ENCODE measurements around the gene KLHL29. TPM values are rescaled to one million over a fixed set of nuclear protein-coding genes. Genes with fewer than 3 reads are reported as not detected.

KLHL29 gene
- total RNA-seq, 3 donors from 2014 or later (not counting 1 experiment from before 2014, with no cell fraction given), result 0.24 to 0.43 (median 0.33) TPM

DNA sequence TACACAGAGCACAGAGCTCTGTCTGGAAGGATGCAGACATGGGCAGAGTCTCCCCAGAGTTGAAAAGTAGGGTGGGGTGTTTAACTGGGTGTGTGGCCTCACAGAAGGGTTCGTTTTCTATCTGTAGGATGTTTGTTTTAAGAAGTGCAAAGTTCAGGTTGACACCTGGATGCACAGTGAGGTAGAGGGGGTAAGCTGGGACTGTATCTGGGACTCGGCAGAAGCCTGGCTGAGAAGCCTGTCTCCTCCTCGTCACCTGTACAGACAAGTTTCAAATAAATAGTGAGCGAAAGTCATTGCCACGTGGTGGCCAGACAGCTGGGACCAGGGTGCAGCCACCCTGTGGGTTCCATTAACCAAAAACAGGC, 145.9 kb downstream of the KLHL29 start:
- peaks cover 0 to 4% of the 10 kb centered on the region in 2 donors for H3K27me3 Mint-ChIP-seq (ENCODE audit: low read depth in 2 of 2)
- Histone ChIP-seq H3K9me3 (ENCODE audit: control insufficient read depth, insufficient read depth, low read length) (no peaks in the 10 kb centered on the region), H3K36me3 (ENCODE audit: control insufficient read depth, insufficient read depth, low read length) (no peaks in the 10 kb centered on the region), H3K27me3 (ENCODE audit: control insufficient read depth, insufficient read depth, low read length) (no peaks in the 10 kb centered on the region), H3K4me3 (ENCODE audit: low read length) (no peak overlapping the region), H3K27ac (ENCODE audit: low read length) (no peak overlapping the region), H3K4me1 (ENCODE audit: control insufficient read depth, insufficient read depth, low read length) (peaks cover 24% of the 10 kb centered on the region)
- TF ChIP-seq CTCF (IDR thresholded peaks at IDR 0.05), result no peak
- no peak for ATAC-seq
- H3K9me3 Mint-ChIP-seq, result no peaks in the 10 kb centered on the region
- intact Hi-C loops (cut with micrococcal nuclease), result no loop called here
- WGBS (ENCODE audit: insufficient coverage), result 90% methylated on average over 5 of the region's 5 CpGs
- no peak overlapping the region for H3K4me3 Mint-ChIP-seq
- no peak overlapping the region for H3K27ac Mint-ChIP-seq
- no peaks in the 10 kb centered on the region for H3K36me3 Mint-ChIP-seq
- no peak for DNase-seq
- H3K4me1 Mint-ChIP-seq, result peaks cover 9 to 25% of the 10 kb centered on the region in 2 donors

DNA sequence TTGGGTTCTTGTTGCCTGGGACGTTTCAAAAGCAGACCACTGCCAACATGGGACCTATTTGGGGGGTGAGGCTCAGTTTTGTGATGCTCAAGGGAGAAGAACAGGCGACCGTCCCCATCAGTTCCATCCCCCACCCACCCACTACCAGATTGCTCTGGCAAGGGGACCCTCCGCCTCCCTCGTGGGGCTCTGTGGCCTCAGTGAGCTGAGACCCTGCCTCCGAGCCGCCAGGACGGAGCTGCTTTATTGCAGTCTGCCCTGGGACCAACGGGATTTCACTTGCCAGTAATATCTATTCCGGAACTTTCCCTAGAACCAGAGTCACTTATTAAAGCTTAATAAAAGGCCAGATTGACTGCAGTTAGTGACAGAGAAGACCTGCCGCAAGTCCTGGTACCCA, 146.3 kb downstream of the KLHL29 start:
- ATAC-seq, result no peak
- H3K36me3 ChIP-seq (ENCODE audit: control insufficient read depth, insufficient read depth, low read length), result no peaks in the 10 kb centered on the region
- no peak overlapping the region for H3K27ac Mint-ChIP-seq
- H3K27ac ChIP-seq (ENCODE audit: low read length), result no peak overlapping the region
- no peaks in the 10 kb centered on the region for H3K27me3 ChIP-seq (ENCODE audit: control insufficient read depth, insufficient read depth, low read length)
- H3K9me3 Mint-ChIP-seq, result no peaks in the 10 kb centered on the region
- H3K4me1 ChIP-seq (ENCODE audit: control insufficient read depth, insufficient read depth, low read length), result peaks cover 27% of the 10 kb centered on the region
- H3K4me1 Mint-ChIP-seq, result peaks cover 9 to 21% of the 10 kb centered on the region in 2 donors
- WGBS (ENCODE audit: insufficient coverage), result 96% methylated on average over 11 of the region's 11 CpGs
- intact Hi-C loops (cut with micrococcal nuclease), result no loop called here
- H3K27me3 Mint-ChIP-seq (ENCODE audit: low read depth in 2 of 2), result no peaks in the 10 kb centered on the region
- H3K4me3 ChIP-seq (ENCODE audit: low read length), result no peak overlapping the region
- no peak for DNase-seq
- no peak for TF ChIP-seq CTCF (IDR thresholded peaks at IDR 0.05)
- no peaks in the 10 kb centered on the region for H3K36me3 Mint-ChIP-seq
- H3K4me3 Mint-ChIP-seq, result no peak overlapping the region
- H3K9me3 ChIP-seq (ENCODE audit: control insufficient read depth, insufficient read depth, low read length), result no peaks in the 10 kb centered on the region

DNA sequence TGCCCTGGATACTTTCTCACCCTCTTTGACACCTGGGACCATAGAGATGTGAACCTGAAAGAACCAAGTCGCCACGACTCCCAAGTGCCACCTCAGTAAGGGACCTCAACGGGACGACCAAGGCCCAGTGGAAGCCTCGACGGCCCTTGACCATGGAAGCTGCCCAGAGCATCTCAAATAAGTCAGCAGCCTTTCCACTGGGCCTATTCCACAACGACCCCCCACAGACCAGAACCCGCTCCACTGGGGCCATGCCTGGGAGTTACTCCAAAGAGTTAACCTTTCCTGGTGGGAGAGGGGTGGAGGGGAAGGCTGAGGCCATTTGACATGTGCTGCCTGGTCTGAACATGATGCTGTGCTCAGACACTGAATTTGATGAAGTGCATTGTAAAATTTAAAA, 146.9 kb downstream of the KLHL29 start:
- Histone ChIP-seq H3K4me3 (ENCODE audit: low read length) (peak overlapping the region; percentile 19), H3K27ac (ENCODE audit: low read length) (no peak overlapping the region), H3K9me3 (ENCODE audit: control insufficient read depth, insufficient read depth, low read length) (no peaks in the 10 kb centered on the region), H3K36me3 (ENCODE audit: control insufficient read depth, insufficient read depth, low read length) (no peaks in the 10 kb centered on the region), H3K27me3 (ENCODE audit: control insufficient read depth, insufficient read depth, low read length) (no peaks in the 10 kb centered on the region), H3K4me1 (ENCODE audit: control insufficient read depth, insufficient read depth, low read length) (peaks cover 27% of the 10 kb centered on the region)
- Mint-ChIP-seq H3K27me3 (ENCODE audit: low read depth in 2 of 2) (no peaks in the 10 kb centered on the region), H3K4me1 (peaks cover 9 to 20% of the 10 kb centered on the region in 2 donors), H3K36me3 (no peaks in the 10 kb centered on the region), H3K27ac (peak overlapping the region in 1 of 2 donors; percentile 90), H3K9me3 (no peaks in the 10 kb centered on the region), H3K4me3 (peak overlapping the region; percentile 76)
- DNase-seq (peak in 1 of 2 donors; percentile 7), ATAC-seq (no peak)
- intact Hi-C loops (cut with micrococcal nuclease), result no loop called here
- TF ChIP-seq CTCF (IDR thresholded peaks at IDR 0.05), result no peak
- WGBS (ENCODE audit: insufficient coverage), result 89% methylated on average over 8 of the region's 8 CpGs
